ENCODE data around the gene SYT5.
"Not testable (repeated sequence)": the region's sequence is repeated elsewhere in the genome, so short reads cannot be mapped to it uniquely, and the experiment has no call there.

The SYT5 gene

GRCh38 chr19:55173186-55173713, 6.8 kb downstream of the SYT5 start:
- Histone ChIP-seq H3K4me2 (ENCODE audit: low read depth, low read length, poor library complexity, severe bottlenecking) (no peak overlapping the region), H3K4me1 (ENCODE audit: insufficient read depth, low read length, poor library complexity, severe bottlenecking) (no peaks in the 10 kb centered on the region), H3K9ac (ENCODE audit: low read depth, low read length, poor library complexity, severe bottlenecking) (no peak overlapping the region), H3K27me3 (ENCODE audit: insufficient read depth, low read length, poor library complexity, severe bottlenecking) (no peaks in the 10 kb centered on the region), H3K9me3 (ENCODE audit: insufficient read depth, low read depth, low read length) (no peaks in the 10 kb centered on the region), H3K9me2 (replicated peaks; ENCODE audit: low read depth, low read length) (no peaks in the 10 kb centered on the region), H3K4me3 (ENCODE audit: low read length, poor library complexity, severe bottlenecking) (no peak overlapping the region), H3F3A (ENCODE audit: low read depth) (no peaks in the 10 kb centered on the region), H3K36me3 (ENCODE audit: insufficient read depth, low read length) (no peaks in the 10 kb centered on the region), H2AFZ (ENCODE audit: low read length) (no peak overlapping the region), H3K79me2 (ENCODE audit: insufficient read depth, low read length) (no peaks in the 10 kb centered on the region), H4K20me1 (ENCODE audit: insufficient read depth, low read length, poor library complexity, severe bottlenecking) (no peaks in the 10 kb centered on the region)
- TF ChIP-seq EZH2phosphoT487 (IDR thresholded peaks at IDR 0.05; ENCODE audit: borderline replicate concordance) (no peak), CTCF (conservative IDR thresholded peaks at IDR 0.05; ENCODE audit: low read length) (no peak)

DNA sequence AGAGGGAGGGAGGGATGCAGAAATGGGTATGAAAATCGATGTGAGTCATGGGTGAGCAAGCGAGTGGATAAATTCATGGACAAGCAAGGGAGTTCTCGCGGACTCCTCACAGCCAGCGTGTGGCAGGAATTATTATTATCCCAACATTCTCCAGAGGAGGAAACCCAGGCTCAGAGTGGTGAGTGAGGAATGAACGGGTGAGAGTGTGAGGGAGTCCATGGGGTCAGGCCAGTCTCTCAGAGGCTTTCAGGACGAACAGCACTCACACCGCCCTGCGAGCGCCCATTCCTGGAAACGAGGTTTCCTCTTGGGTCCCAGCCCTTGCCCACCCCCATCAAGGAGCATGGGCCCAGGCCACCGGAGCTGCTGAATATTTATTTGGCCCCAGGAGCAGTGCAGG, 7.3 kb downstream of the SYT5 start:
- Histone ChIP-seq H2AFZ (ENCODE audit: low read length) (no peak overlapping the region), H4K20me1 (ENCODE audit: insufficient read depth, low read length, poor library complexity, severe bottlenecking) (no peaks in the 10 kb centered on the region), H3K9ac (ENCODE audit: low read depth, low read length, poor library complexity, severe bottlenecking) (no peak overlapping the region), H3K9me2 (replicated peaks; ENCODE audit: low read depth, low read length) (no peaks in the 10 kb centered on the region), H3K4me3 (ENCODE audit: low read length, poor library complexity, severe bottlenecking) (no peak overlapping the region), H3F3A (ENCODE audit: low read depth) (no peaks in the 10 kb centered on the region), H3K4me1 (ENCODE audit: insufficient read depth, low read length, poor library complexity, severe bottlenecking) (no peaks in the 10 kb centered on the region), H3K4me2 (ENCODE audit: low read depth, low read length, poor library complexity, severe bottlenecking) (no peak overlapping the region), H3K27me3 (ENCODE audit: insufficient read depth, low read length, poor library complexity, severe bottlenecking) (no peaks in the 10 kb centered on the region), H3K36me3 (ENCODE audit: insufficient read depth, low read length) (no peaks in the 10 kb centered on the region), H3K79me2 (ENCODE audit: insufficient read depth, low read length) (no peaks in the 10 kb centered on the region), H3K9me3 (ENCODE audit: insufficient read depth, low read depth, low read length) (no peaks in the 10 kb centered on the region)
- TF ChIP-seq CTCF (conservative IDR thresholded peaks at IDR 0.05; ENCODE audit: low read length) (no peak), EZH2phosphoT487 (IDR thresholded peaks at IDR 0.05; ENCODE audit: borderline replicate concordance) (no peak)

GRCh38 chr19:55172318-55172717, 7.8 kb downstream of the SYT5 start:
- not testable (repeated sequence) for H3K9me2 ChIP-seq (replicated peaks; ENCODE audit: low read depth, low read length); H3K9me3 ChIP-seq (ENCODE audit: insufficient read depth, low read depth, low read length); H3K4me1 ChIP-seq (ENCODE audit: insufficient read depth, low read length, poor library complexity, severe bottlenecking); H3K27me3 ChIP-seq (ENCODE audit: insufficient read depth, low read length, poor library complexity, severe bottlenecking); H3K36me3 ChIP-seq (ENCODE audit: insufficient read depth, low read length); H3K79me2 ChIP-seq (ENCODE audit: insufficient read depth, low read length); H3F3A ChIP-seq (ENCODE audit: low read depth); H3K4me2 ChIP-seq (ENCODE audit: low read depth, low read length, poor library complexity, severe bottlenecking); H3K9ac ChIP-seq (ENCODE audit: low read depth, low read length, poor library complexity, severe bottlenecking); H4K20me1 ChIP-seq (ENCODE audit: insufficient read depth, low read length, poor library complexity, severe bottlenecking); H2AFZ ChIP-seq (ENCODE audit: low read length); H3K4me3 ChIP-seq (ENCODE audit: low read length, poor library complexity, severe bottlenecking)

DNA sequence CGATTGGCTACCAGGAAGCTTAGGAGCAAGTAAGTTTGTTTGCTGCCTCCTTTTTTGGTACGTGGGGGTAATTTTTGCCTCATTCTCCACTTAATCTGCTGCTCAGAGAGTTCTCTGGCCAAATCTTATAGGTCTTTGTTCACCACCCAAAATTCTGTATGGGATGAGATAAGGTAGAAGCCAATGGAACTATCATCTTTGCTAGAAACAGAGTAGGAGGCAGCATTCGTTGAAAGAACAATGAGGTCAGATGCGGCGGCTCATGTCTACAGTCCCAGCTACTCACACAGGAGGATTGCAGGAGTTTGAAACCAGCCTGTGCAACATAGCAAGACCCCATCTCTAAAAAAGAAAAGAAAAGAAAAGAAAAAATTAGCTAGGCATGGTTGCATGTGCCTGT, 8.6 kb downstream of the SYT5 start:
- no peak overlapping the region for H3K9ac ChIP-seq (ENCODE audit: low read depth, low read length, poor library complexity, severe bottlenecking)
- H2AFZ ChIP-seq (ENCODE audit: low read length), result no peak overlapping the region
- no peaks in the 10 kb centered on the region for H3K9me3 ChIP-seq (ENCODE audit: insufficient read depth, low read depth, low read length)
- no peaks in the 10 kb centered on the region for H3F3A ChIP-seq (ENCODE audit: low read depth)
- no peaks in the 10 kb centered on the region for H3K79me2 ChIP-seq (ENCODE audit: insufficient read depth, low read length)
- no peaks in the 10 kb centered on the region for H3K4me1 ChIP-seq (ENCODE audit: insufficient read depth, low read length, poor library complexity, severe bottlenecking)
- no peak overlapping the region for H3K4me3 ChIP-seq (ENCODE audit: low read length, poor library complexity, severe bottlenecking)
- no peaks in the 10 kb centered on the region for H3K27me3 ChIP-seq (ENCODE audit: insufficient read depth, low read length, poor library complexity, severe bottlenecking)
- no peaks in the 10 kb centered on the region for H3K36me3 ChIP-seq (ENCODE audit: insufficient read depth, low read length)
- TF ChIP-seq EZH2phosphoT487 (IDR thresholded peaks at IDR 0.05; ENCODE audit: borderline replicate concordance) (no peak), CTCF (conservative IDR thresholded peaks at IDR 0.05; ENCODE audit: low read length) (no peak)
- no peaks in the 10 kb centered on the region for H3K9me2 ChIP-seq (replicated peaks; ENCODE audit: low read depth, low read length)
- H3K4me2 ChIP-seq (ENCODE audit: low read depth, low read length, poor library complexity, severe bottlenecking), result no peak overlapping the region
- H4K20me1 ChIP-seq (ENCODE audit: insufficient read depth, low read length, poor library complexity, severe bottlenecking), result no peaks in the 10 kb centered on the region
